Measurements from ENCODE around the gene BRI3BP.

The BRI3BP gene

GRCh38 chr12:125005652-125006051 is 12.2 kb downstream of the BRI3BP start:
- Histone ChIP-seq H3K9ac (ENCODE audit: low read length) (no peak overlapping the region), H3K27me3 (ENCODE audit: control insufficient read depth in 1 of 2, insufficient read depth in 2 of 2, low read length in 2 of 2) (no peaks in the 10 kb centered on the region), H3K36me3 (ENCODE audit: insufficient read depth, low read length) (no peaks in the 10 kb centered on the region), H3K9me3 (ENCODE audit: low read length) (no peaks in the 10 kb centered on the region), H3K27ac (ENCODE audit: low read depth, low read length) (no peak overlapping the region), H3K4me1 (ENCODE audit: insufficient read depth, low read length) (no peaks in the 10 kb centered on the region), H3K4me3 (ENCODE audit: low read depth in 1 of 2, low read length in 2 of 2) (no peak overlapping the region)

DNA sequence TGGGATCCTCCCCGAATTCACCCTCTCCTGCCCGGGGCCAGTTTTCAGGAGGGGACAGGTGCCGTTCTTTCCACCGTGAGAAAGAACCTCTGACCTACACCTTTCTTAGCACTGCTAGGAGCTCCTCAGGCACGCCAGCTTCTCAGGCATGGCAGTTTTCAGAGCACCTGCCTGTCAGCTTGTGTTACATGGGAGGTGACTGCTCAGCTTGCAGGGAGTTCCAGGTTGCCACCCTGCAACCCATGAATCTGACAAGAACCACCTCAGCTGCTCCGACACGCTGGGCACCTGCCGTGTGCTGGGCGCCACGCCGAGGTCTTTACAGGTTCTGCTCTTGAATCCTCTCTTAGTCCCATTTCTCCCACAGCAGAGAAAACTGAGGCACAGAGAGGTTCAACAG is 12.9 kb downstream of the BRI3BP start:
- Histone ChIP-seq H3K4me1 (ENCODE audit: insufficient read depth, low read length) (no peaks in the 10 kb centered on the region), H3K27me3 (ENCODE audit: control insufficient read depth in 1 of 2, insufficient read depth in 2 of 2, low read length in 2 of 2) (no peaks in the 10 kb centered on the region), H3K9me3 (ENCODE audit: low read length) (no peaks in the 10 kb centered on the region), H3K36me3 (ENCODE audit: insufficient read depth, low read length) (no peaks in the 10 kb centered on the region), H3K9ac (ENCODE audit: low read length) (no peak overlapping the region), H3K27ac (ENCODE audit: low read depth, low read length) (no peak overlapping the region), H3K4me3 (ENCODE audit: low read depth in 1 of 2, low read length in 2 of 2) (no peak overlapping the region)

DNA sequence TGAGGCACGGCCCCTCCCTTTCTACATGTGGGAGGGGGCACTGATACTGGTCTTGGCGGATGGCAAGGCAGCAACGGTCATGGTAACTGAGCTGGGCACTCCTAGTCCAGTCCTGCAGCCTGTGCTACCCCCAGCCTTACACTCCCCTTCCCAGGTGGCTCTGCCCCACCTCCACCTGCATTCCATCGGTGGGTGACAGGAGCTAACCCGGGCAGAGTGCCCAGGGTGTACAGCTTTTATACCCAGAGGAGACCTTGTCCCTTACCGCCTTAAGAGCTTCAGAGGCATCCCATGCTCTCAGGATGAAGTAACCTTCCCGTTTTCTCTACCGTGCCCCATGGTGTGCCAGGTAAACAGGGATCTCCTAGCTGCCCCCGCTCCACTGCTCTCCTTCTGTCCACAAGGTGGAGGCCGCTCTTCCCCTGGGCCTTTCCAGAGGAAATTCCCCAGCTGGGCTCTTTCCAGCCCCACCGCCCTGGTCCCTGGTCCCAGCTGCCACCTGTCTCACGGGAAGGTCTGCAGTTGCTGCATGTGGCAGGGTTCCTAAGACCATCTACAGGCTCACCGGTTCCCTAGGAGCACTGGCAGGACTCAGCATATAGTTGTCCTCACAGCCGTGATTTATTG is 20.5 kb downstream of the BRI3BP start:
- Histone ChIP-seq H3K36me3 (ENCODE audit: insufficient read depth, low read length) (no peaks in the 10 kb centered on the region), H3K9ac (ENCODE audit: low read length) (no peak overlapping the region), H3K9me3 (ENCODE audit: low read length) (no peaks in the 10 kb centered on the region), H3K27ac (ENCODE audit: low read depth, low read length) (no peak overlapping the region), H3K4me3 (ENCODE audit: low read depth in 1 of 2, low read length in 2 of 2) (no peak overlapping the region), H3K4me1 (ENCODE audit: insufficient read depth, low read length) (no peaks in the 10 kb centered on the region), H3K27me3 (ENCODE audit: control insufficient read depth in 1 of 2, insufficient read depth in 2 of 2, low read length in 2 of 2) (no peaks in the 10 kb centered on the region)

- no peak overlapping the region for H3K27ac ChIP-seq (ENCODE audit: low read depth, low read length)
- no peaks in the 10 kb centered on the region for H3K27me3 ChIP-seq (ENCODE audit: control insufficient read depth in 1 of 2, insufficient read depth in 2 of 2, low read length in 2 of 2)
- H3K9me3 ChIP-seq (ENCODE audit: low read length) = no peaks in the 10 kb centered on the region
- H3K9ac ChIP-seq (ENCODE audit: low read length) = no peak overlapping the region
- no peak overlapping the region for H3K4me3 ChIP-seq (ENCODE audit: low read depth in 1 of 2, low read length in 2 of 2)
- H3K36me3 ChIP-seq (ENCODE audit: insufficient read depth, low read length) = no peaks in the 10 kb centered on the region
- H3K4me1 ChIP-seq (ENCODE audit: insufficient read depth, low read length) = no peaks in the 10 kb centered on the region
Measured at GRCh38 chr12:125014526-125014925, 21.1 kb downstream of the BRI3BP start.

DNA sequence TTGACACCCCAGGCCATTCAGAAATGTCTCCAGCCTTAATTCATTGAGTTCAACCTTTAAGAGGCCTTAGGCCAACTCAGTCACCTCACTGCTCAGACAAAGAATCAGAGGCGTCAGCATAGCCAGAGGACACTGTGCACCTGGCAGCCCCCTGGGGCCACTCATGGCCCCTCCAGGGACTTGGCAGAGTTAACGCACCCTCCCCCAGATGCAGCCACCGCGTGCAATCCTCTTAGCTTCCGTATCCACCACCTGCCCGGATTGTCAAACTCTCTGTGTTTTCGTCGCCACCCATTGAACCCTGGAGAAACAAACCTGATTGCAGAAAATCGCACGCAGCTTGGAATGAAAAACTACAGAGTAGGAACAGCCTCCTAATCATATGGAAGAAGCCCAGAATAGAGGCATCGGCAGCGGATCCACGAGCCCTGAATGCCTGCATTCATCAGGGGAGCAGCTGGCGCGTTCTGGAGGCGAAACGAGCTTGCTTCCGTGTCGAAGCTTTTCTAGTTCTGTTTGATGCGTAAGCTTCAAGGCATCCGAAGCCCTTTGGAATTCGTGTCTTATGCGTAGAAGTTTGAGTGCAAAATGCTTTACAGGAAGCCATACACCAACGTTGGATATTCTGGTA is 22.4 kb downstream of the BRI3BP start:
- Histone ChIP-seq H3K9me3 (ENCODE audit: low read length) (no peaks in the 10 kb centered on the region), H3K4me3 (ENCODE audit: low read depth in 1 of 2, low read length in 2 of 2) (no peak overlapping the region), H3K9ac (ENCODE audit: low read length) (no peak overlapping the region), H3K27ac (ENCODE audit: low read depth, low read length) (no peak overlapping the region), H3K36me3 (ENCODE audit: insufficient read depth, low read length) (no peaks in the 10 kb centered on the region), H3K27me3 (ENCODE audit: control insufficient read depth in 1 of 2, insufficient read depth in 2 of 2, low read length in 2 of 2) (no peaks in the 10 kb centered on the region), H3K4me1 (ENCODE audit: insufficient read depth, low read length) (no peaks in the 10 kb centered on the region)

- H3K9ac ChIP-seq (ENCODE audit: low read length) = no peak overlapping the region
- no peaks in the 10 kb centered on the region for H3K36me3 ChIP-seq (ENCODE audit: insufficient read depth, low read length)
Measured at GRCh38 chr12:125017801-125018200, 24.4 kb downstream of the BRI3BP start.

GRCh38 chr12:125018356-125018755 is 24.9 kb downstream of the BRI3BP start:
- Histone ChIP-seq H3K27me3 (ENCODE audit: control insufficient read depth in 1 of 2, insufficient read depth in 2 of 2, low read length in 2 of 2) (no peaks in the 10 kb centered on the region), H3K4me1 (ENCODE audit: insufficient read depth, low read length) (no peaks in the 10 kb centered on the region), H3K36me3 (ENCODE audit: insufficient read depth, low read length) (no peaks in the 10 kb centered on the region), H3K27ac (ENCODE audit: low read depth, low read length) (no peak overlapping the region), H3K9me3 (ENCODE audit: low read length) (no peaks in the 10 kb centered on the region), H3K9ac (ENCODE audit: low read length) (no peak overlapping the region), H3K4me3 (ENCODE audit: low read depth in 1 of 2, low read length in 2 of 2) (no peak overlapping the region)

More at GRCh38 chr12:125017801-125018200, 24.4 kb downstream of the BRI3BP start:
- Histone ChIP-seq H3K4me3 (ENCODE audit: low read depth in 1 of 2, low read length in 2 of 2) (no peak overlapping the region), H3K27ac (ENCODE audit: low read depth, low read length) (no peak overlapping the region), H3K9me3 (ENCODE audit: low read length) (no peaks in the 10 kb centered on the region), H3K27me3 (ENCODE audit: control insufficient read depth in 1 of 2, insufficient read depth in 2 of 2, low read length in 2 of 2) (no peaks in the 10 kb centered on the region), H3K4me1 (ENCODE audit: insufficient read depth, low read length) (no peaks in the 10 kb centered on the region)

GRCh38 chr12:125021096-125021495 is 27.7 kb downstream of the BRI3BP start:
- no peak overlapping the region for H3K9ac ChIP-seq (ENCODE audit: low read length)
- no peak overlapping the region for H3K4me3 ChIP-seq (ENCODE audit: low read depth in 1 of 2, low read length in 2 of 2)
- no peak overlapping the region for H3K27ac ChIP-seq (ENCODE audit: low read depth, low read length)
- no peaks in the 10 kb centered on the region for H3K36me3 ChIP-seq (ENCODE audit: insufficient read depth, low read length)
- H3K4me1 ChIP-seq (ENCODE audit: insufficient read depth, low read length) = no peaks in the 10 kb centered on the region
- no peaks in the 10 kb centered on the region for H3K27me3 ChIP-seq (ENCODE audit: control insufficient read depth in 1 of 2, insufficient read depth in 2 of 2, low read length in 2 of 2)
- H3K9me3 ChIP-seq (ENCODE audit: low read length) = no peaks in the 10 kb centered on the region

DNA sequence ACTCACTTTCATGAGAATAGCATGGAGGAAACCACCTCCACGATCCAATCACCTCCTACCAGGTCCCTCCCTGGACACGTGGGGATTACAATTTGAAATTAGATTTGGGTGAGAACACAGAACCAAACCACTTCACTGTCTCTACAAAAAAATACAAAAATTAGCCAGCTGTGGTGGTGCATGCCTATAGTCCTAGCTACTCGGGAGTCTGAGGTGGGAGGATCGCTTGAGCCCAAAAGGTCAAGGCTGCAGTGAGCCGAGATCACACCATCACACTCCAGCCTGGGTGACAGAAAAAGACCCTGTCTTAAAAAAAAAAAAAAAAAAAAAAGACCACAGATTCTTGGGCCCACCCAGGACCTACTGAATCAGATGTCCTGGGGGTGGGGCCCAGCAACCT is 28.3 kb downstream of the BRI3BP start:
- no peaks in the 10 kb centered on the region for H3K9me3 ChIP-seq (ENCODE audit: low read length)
- H3K4me3 ChIP-seq (ENCODE audit: low read depth in 1 of 2, low read length in 2 of 2) = no peak overlapping the region
- H3K27ac ChIP-seq (ENCODE audit: low read depth, low read length) = no peak overlapping the region
- H3K4me1 ChIP-seq (ENCODE audit: insufficient read depth, low read length) = no peaks in the 10 kb centered on the region
- H3K9ac ChIP-seq (ENCODE audit: low read length) = no peak overlapping the region
- H3K27me3 ChIP-seq (ENCODE audit: control insufficient read depth in 1 of 2, insufficient read depth in 2 of 2, low read length in 2 of 2) = no peaks in the 10 kb centered on the region
- no peaks in the 10 kb centered on the region for H3K36me3 ChIP-seq (ENCODE audit: insufficient read depth, low read length)

DNA sequence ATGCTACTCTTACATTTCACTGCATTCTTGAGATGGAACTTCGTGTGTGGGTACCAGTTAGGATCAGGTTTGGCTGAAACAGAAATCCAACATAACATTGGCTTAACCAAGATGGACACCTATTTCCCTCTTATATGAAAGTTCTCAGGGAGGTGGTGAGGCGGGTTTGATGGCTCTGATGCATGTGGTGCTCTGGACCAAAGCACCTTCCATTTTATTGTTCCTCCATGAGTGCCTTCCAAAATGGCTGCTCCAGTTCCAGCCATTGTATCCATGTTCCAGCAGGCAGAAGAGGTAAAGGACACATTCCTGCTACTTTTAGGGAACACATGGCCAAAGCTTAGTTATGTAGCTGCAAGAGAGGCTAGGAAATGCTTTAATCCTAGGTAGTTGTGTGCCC is 29.6 kb downstream of the BRI3BP start:
- H3K36me3 ChIP-seq (ENCODE audit: insufficient read depth, low read length) = no peaks in the 10 kb centered on the region
- no peaks in the 10 kb centered on the region for H3K9me3 ChIP-seq (ENCODE audit: low read length)

GRCh38 chr12:125024949-125025563 is 31.6 kb downstream of the BRI3BP start:
- H3K27ac ChIP-seq (ENCODE audit: low read depth, low read length) = no peak overlapping the region
- H3K27me3 ChIP-seq (ENCODE audit: control insufficient read depth in 1 of 2, insufficient read depth in 2 of 2, low read length in 2 of 2) = no peaks in the 10 kb centered on the region
- H3K4me3 ChIP-seq (ENCODE audit: low read depth in 1 of 2, low read length in 2 of 2) = no peak overlapping the region
- no peak overlapping the region for H3K9ac ChIP-seq (ENCODE audit: low read length)
- no peaks in the 10 kb centered on the region for H3K4me1 ChIP-seq (ENCODE audit: insufficient read depth, low read length)
- H3K9me3 ChIP-seq (ENCODE audit: low read length) = no peaks in the 10 kb centered on the region
- no peaks in the 10 kb centered on the region for H3K36me3 ChIP-seq (ENCODE audit: insufficient read depth, low read length)

More for the DNA sequence above, 29.6 kb downstream of the BRI3BP start:
- no peak overlapping the region for H3K9ac ChIP-seq (ENCODE audit: low read length)
- H3K4me3 ChIP-seq (ENCODE audit: low read depth in 1 of 2, low read length in 2 of 2) = no peak overlapping the region
- H3K27ac ChIP-seq (ENCODE audit: low read depth, low read length) = no peak overlapping the region
- no peaks in the 10 kb centered on the region for H3K4me1 ChIP-seq (ENCODE audit: insufficient read depth, low read length)
- no peaks in the 10 kb centered on the region for H3K27me3 ChIP-seq (ENCODE audit: control insufficient read depth in 1 of 2, insufficient read depth in 2 of 2, low read length in 2 of 2)

Measured in muscle layer of colon (tissue), 2 donors.